K562 (cell line): Measurements from ENCODE around the gene ADAMTS14. TPM values are rescaled to one million over a fixed set of nuclear protein-coding genes. Genes with fewer than 3 reads are reported as not detected.

Source experiments
- BACH1 ChIP-seq: fragments of 200-800 bp; sonication (Bioruptor generic); IDR thresholded peaks from 2 replicates; pipeline ENCODE4 v1.6.1; 2016; ENCODE audit warnings: missing genetic modification characterization, missing compliant biosample characterization
- DMBX1 ChIP-seq: fragments of 250-450 bp; sonication (Bioruptor Pico); IDR thresholded peaks from 2 replicates; pipeline ENCODE4 v1.8.0; 2022; ENCODE audit warnings: inconsistent platforms, mild to moderate bottlenecking, moderate library complexity, borderline replicate concordance
- ELF2 ChIP-seq: fragments of 250-450 bp; sonication (Bioruptor Pico); IDR thresholded peaks from 2 replicates; pipeline ENCODE4 v1.5.0; 2021; ENCODE audit warnings: mild to moderate bottlenecking
- FOXA3 ChIP-seq, 2 experiments: fragments of 450-650 bp in 1 of 2; sonication (generic) in 1 of 2; formaldehyde crosslinking; IDR thresholded peaks in 1 of 2; conservative IDR thresholded peaks in 1 of 2; 2 replicates each; pipeline versions ENCODE4 v1.4.0 to v1.8.0; 2020 to 2022; ENCODE audit warnings: mild to moderate bottlenecking in 2 of 2, missing genetic modification reagents in 1 of 2
- HDAC6 ChIP-seq: IDR thresholded peaks from 2 replicates; pipeline ENCODE4 v1.6.1; 2012; ENCODE audit warnings: low read depth, mild to moderate bottlenecking, control low read depth, inconsistent platforms, low read length, moderate library complexity
- HDAC8 ChIP-seq: fragments of 450-650 bp; IDR thresholded peaks from 2 replicates; pipeline ENCODE4 v1.6.1; 2016; ENCODE audit warnings: mild to moderate bottlenecking, missing genetic modification characterization, moderate library complexity, missing compliant biosample characterization
- NFRKB ChIP-seq: fragments of 450-650 bp; IDR thresholded peaks from 2 replicates; pipeline ENCODE4 v1.6.1; 2016; ENCODE audit warnings: low read depth
- NUFIP1 ChIP-seq: fragments of 450-650 bp; IDR thresholded peaks from 2 replicates; pipeline ENCODE4 v1.6.1; 2018; ENCODE audit not compliant: partially characterized antibody
- PHF21A ChIP-seq: fragments of 450-650 bp; IDR thresholded peaks from 2 replicates; pipeline ENCODE4 v1.6.1; 2017; ENCODE audit warnings: low read depth, borderline replicate concordance
- POLR2B ChIP-seq: fragments of 450-650 bp; IDR thresholded peaks from 2 replicates; pipeline ENCODE4 v1.6.1; 2018; ENCODE audit warnings: low read depth; ENCODE audit not compliant: partially characterized antibody
- SMAD2 ChIP-seq: fragments of 150-350 bp; IDR thresholded peaks from 2 replicates; pipeline ENCODE4 v1.6.1; 2014; ENCODE audit warnings: low read depth, mild to moderate bottlenecking, low read length
- SMARCC2 ChIP-seq: fragments of 450-650 bp; IDR thresholded peaks from 2 replicates; pipeline ENCODE4 v1.6.1; 2017; ENCODE audit warnings: antibody characterized with exemption, moderate library complexity, mild to moderate bottlenecking, low read depth
- TRIM24 ChIP-seq, 2 experiments: fragments of 450-650 bp; IDR thresholded peaks; 2 replicates each; pipeline ENCODE4 v1.6.1; 2016
- ZNF224 ChIP-seq: sonication (generic); formaldehyde crosslinking; IDR thresholded peaks from 2 replicates; pipeline ENCODE4 v1.8.0; 2022; ENCODE audit warnings: mild to moderate bottlenecking, missing genetic modification reagents
- ZNF79 ChIP-seq: fragments of 250-450 bp; sonication (Bioruptor Pico); IDR thresholded peaks from 2 replicates; pipeline ENCODE4 v1.4.0; 2020; ENCODE audit warnings: low read depth, mild to moderate bottlenecking, moderate library complexity
- ZSCAN29 ChIP-seq: fragments of 450-650 bp; IDR thresholded peaks from 2 replicates; pipeline ENCODE4 v1.6.1; 2017
- polyA plus RNA-seq, 8 experiments: library from polyadenylated mRNA; depleted of rRNA in 4 of 8; stranded (reverse) in 5 of 8; unstranded in 3 of 8; fragments of >200 nt; fragmentation: Nextera tagmentation in 2 of 8; fragmentation: Illumina TruSeq in 1 of 8; extraction: Ambion mirVana in 2 of 8; extraction: Trizol in 1 of 8; gene quantifications; 2 replicates each; pipeline versions ENCODE4 v1.2.1 to v1.2.3, GENCODE V29; 2011 to 2014; ENCODE audit warnings: inconsistent platforms in 1 of 8, missing spikeins in 1 of 8
- total RNA-seq, 7 experiments: library from RNA; depleted of rRNA in 6 of 7; stranded (reverse); fragments of >200 nt in 6 of 7; fragmentation: Illumina TruSeq in 2 of 7; extraction: Trizol in 2 of 7; gene quantifications; 2 replicates each; pipeline versions ENCODE4 v1.2.1 to v1.2.3, GENCODE V29; 2011 to 2021; ENCODE audit warnings: low replicate concordance in 1 of 7
- TF ChIP-seq, protein P1 (sequence below): sonication (generic); formaldehyde crosslinking; IDR thresholded peaks from 2 replicates; pipeline ENCODE4 v1.8.0; 2023; ENCODE audit warnings: mild to moderate bottlenecking, missing genetic modification reagents
- TF ChIP-seq, protein P2 (sequence below): sonication (generic); IDR thresholded peaks from 2 replicates; pipeline ENCODE4 v1.6.1; 2016
- TF ChIP-seq, protein P3 (sequence below): sonication (generic); formaldehyde crosslinking; IDR thresholded peaks from 2 replicates; pipeline ENCODE4 v1.8.0; 2022; ENCODE audit warnings: missing genetic modification reagents, mild to moderate bottlenecking, moderate library complexity, borderline replicate concordance
- TF ChIP-seq, protein P4 (sequence below): IDR thresholded peaks from 3 replicates; pipeline ENCODE4 v1.6.1; 2011; ENCODE audit warnings: borderline replicate concordance, mild to moderate bottlenecking; ENCODE audit not compliant: insufficient read length, insufficient read depth

ADAMTS14 gene
- total and polyA plus RNA-seq, 9 of the 15 experiments (the other 6 are each of a cell fraction or from before 2014, with no cell fraction given) = 0.04 to 37.4 (median 15.9) TPM

DNA sequence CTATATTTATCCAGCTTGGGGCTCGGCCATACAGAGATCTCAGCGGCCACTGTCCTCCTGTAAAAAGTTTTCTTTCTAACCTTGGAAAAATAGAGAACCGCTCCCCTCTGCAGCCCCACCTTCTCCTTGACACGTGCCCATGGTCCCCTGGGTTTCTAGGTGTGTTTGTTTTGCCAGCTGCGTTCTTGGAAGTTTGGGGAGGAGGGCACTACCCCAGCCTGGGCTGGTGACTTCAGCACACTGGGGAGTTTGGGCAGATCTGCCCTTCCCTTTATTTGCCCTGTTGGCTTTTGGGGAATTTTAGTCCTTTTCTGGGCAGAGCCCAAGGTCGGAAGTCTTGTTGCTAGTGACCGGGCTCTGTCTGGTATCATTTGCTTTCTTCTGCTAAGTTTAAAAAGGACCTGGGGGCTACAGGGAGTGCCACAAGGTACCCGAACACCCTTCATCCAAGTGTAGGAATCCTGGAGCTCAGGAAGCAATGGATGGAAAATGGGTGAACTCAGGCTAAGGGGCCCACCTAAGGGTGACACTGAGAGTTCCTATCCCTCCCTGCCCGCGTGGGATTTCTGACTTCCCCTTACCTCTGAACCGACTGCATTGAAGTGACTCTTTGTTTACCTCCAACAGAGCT, 1.7 kb downstream of the ADAMTS14 start (continued):
- TF ChIP-seq, protein P1, sequence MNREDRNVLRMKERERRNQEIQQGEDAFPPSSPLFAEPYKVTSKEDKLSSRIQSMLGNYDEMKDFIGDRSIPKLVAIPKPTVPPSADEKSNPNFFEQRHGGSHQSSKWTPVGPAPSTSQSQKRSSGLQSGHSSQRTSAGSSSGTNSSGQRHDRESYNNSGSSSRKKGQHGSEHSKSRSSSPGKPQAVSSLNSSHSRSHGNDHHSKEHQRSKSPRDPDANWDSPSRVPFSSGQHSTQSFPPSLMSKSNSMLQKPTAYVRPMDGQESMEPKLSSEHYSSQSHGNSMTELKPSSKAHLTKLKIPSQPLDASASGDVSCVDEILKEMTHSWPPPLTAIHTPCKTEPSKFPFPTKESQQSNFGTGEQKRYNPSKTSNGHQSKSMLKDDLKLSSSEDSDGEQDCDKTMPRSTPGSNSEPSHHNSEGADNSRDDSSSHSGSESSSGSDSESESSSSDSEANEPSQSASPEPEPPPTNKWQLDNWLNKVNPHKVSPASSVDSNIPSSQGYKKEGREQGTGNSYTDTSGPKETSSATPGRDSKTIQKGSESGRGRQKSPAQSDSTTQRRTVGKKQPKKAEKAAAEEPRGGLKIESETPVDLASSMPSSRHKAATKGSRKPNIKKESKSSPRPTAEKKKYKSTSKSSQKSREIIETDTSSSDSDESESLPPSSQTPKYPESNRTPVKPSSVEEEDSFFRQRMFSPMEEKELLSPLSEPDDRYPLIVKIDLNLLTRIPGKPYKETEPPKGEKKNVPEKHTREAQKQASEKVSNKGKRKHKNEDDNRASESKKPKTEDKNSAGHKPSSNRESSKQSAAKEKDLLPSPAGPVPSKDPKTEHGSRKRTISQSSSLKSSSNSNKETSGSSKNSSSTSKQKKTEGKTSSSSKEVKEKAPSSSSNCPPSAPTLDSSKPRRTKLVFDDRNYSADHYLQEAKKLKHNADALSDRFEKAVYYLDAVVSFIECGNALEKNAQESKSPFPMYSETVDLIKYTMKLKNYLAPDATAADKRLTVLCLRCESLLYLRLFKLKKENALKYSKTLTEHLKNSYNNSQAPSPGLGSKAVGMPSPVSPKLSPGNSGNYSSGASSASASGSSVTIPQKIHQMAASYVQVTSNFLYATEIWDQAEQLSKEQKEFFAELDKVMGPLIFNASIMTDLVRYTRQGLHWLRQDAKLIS (CRISPR knock-in tag) = no peak
- TF ChIP-seq DMBX1 (CRISPR knock-in tag) (peak; percentile 85; the same call in 1 of the 2 replicates), HDAC8 (tag) (no peak), TRIM24 (IDR thresholded peaks at IDR 0.05) (no peak), HDAC6 (no peak), ELF2 (CRISPR knock-in tag) (no peak), ZNF79 (peak; percentile 68; the same call in 1 of the 2 replicates), FOXA3 (CRISPR knock-in tag; conservative IDR thresholded peaks at IDR 0.05 in 1 of 2, IDR thresholded peaks at IDR 0.05 in 1 of 2) (no peak), SMAD2 (no peak), NUFIP1 (no peak), PHF21A (no peak), NFRKB (no peak), ZNF224 (CRISPR knock-in tag) (no peak), BACH1 (tag) (peak; percentile 65), SMARCC2 (no peak), POLR2B (no peak), ZSCAN29 (no peak)
- TF ChIP-seq, protein P2, sequence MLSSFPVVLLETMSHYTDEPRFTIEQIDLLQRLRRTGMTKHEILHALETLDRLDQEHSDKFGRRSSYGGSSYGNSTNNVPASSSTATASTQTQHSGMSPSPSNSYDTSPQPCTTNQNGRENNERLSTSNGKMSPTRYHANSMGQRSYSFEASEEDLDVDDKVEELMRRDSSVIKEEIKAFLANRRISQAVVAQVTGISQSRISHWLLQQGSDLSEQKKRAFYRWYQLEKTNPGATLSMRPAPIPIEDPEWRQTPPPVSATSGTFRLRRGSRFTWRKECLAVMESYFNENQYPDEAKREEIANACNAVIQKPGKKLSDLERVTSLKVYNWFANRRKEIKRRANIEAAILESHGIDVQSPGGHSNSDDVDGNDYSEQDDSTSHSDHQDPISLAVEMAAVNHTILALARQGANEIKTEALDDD = no peak
- TF ChIP-seq, protein P3, sequence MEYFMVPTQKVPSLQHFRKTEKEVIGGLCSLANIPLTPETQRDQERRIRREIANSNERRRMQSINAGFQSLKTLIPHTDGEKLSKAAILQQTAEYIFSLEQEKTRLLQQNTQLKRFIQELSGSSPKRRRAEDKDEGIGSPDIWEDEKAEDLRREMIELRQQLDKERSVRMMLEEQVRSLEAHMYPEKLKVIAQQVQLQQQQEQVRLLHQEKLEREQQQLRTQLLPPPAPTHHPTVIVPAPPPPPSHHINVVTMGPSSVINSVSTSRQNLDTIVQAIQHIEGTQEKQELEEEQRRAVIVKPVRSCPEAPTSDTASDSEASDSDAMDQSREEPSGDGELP (CRISPR knock-in tag) = 0 out of 2 replicates have a peak, but pooled peaks have one; percentile 24
- TF ChIP-seq, protein P4, sequence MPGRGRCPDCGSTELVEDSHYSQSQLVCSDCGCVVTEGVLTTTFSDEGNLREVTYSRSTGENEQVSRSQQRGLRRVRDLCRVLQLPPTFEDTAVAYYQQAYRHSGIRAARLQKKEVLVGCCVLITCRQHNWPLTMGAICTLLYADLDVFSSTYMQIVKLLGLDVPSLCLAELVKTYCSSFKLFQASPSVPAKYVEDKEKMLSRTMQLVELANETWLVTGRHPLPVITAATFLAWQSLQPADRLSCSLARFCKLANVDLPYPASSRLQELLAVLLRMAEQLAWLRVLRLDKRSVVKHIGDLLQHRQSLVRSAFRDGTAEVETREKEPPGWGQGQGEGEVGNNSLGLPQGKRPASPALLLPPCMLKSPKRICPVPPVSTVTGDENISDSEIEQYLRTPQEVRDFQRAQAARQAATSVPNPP = no peak
